ENCODE results near the gene CAMTA1. TPM values are rescaled to one million over a fixed set of nuclear protein-coding genes. Genes with fewer than 3 reads are reported as not detected.

CAMTA1 gene
- polyA plus RNA-seq, 1 of the 3 experiments (the other 2 are of a cell fraction) = 63.1 TPM

DNA sequence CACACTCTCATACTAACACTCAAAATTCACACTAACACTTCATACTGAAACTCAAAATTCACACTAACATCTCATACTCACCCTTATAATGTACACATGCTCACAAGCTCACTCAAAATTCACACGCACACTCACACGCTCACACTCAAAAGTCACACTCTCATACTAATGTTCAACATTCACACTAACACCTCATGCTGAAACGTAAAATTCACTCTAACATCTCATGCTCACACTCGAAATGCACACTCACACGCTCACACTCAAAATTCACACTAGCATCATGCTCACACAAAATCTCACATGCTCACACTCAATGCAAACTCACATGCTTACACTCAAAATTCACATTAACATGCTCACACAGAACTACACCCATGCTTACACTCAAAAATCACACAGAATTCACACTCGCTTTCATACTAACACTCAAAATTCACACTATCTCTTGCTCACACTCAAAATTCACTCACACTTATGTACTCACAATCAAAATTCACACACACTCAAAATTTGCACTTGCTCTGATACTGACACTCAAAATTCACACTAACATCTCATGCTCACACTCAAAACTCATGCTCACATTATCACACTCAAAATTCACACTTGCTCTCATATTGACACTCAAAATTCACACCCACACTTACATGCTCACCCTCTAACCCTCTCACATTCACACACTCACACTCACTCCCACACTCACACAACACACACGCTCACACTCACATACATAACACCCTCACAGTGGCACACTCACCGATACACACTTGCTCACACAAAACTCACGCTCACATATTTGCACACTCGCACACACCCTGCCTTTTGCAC is 721.4 kb downstream of the CAMTA1 start:
- H3K9me3 ChIP-seq = no peaks in the 10 kb centered on the region
- no peak overlapping the region for H2AFZ ChIP-seq (ENCODE audit: low read depth)
- H3K79me2 ChIP-seq (ENCODE audit: insufficient read depth) = no peaks in the 10 kb centered on the region
- no peak overlapping the region for H3K4me3 ChIP-seq (ENCODE audit: low read depth in 2 of 2, low read length in 1 of 2)
- ChIA-PET CTCF (interaction anchor here (1.2 kb wide), 1 partner anchor 33 kb away, joined by 4 read pairs; no protein-coding TSS in a partner anchor), POLR2A (no interaction called here)
- peaks cover 0 to 65% of the 10 kb centered on the region in 2 experiments; a peak in 1 of 4 replicates for H3K4me1 ChIP-seq (ENCODE audit: control insufficient read depth in 1 of 2, insufficient read depth in 2 of 2, low read depth in 1 of 2, low read length in 1 of 2)
- no peak overlapping the region for H3K4me2 ChIP-seq
- no peak for DNase-seq
- no peaks in the 10 kb centered on the region for H3K9me2 ChIP-seq
- TF ChIP-seq SMC3 (IDR thresholded peaks at IDR 0.05; ENCODE audit: low read depth, low read length) = no peak
- H3K27ac ChIP-seq (ENCODE audit: low read depth in 2 of 2, low read length in 1 of 2) = no peak overlapping the region
- H3F3A ChIP-seq (replicated peaks; ENCODE audit: insufficient read depth) = no peaks in the 10 kb centered on the region
- no peaks in the 10 kb centered on the region for H3K27me3 ChIP-seq (ENCODE audit: insufficient read depth)
- H3K36me3 ChIP-seq (replicated peaks in 1 of 2; ENCODE audit: control insufficient read depth in 1 of 2, insufficient read depth in 2 of 2, low read length in 1 of 2) = no peaks in the 10 kb centered on the region
- no peak overlapping the region for H3K9ac ChIP-seq
- WGBS (ENCODE audit: low lambda C conversion rate) = 72% methylated on average over 10 of the region's 10 CpGs
- H4K20me1 ChIP-seq (ENCODE audit: insufficient read depth) = no peaks in the 10 kb centered on the region

GRCh38 chr1:7507285-7508019 is 722.2 kb downstream of the CAMTA1 start:
- no peak for DNase-seq
- Histone ChIP-seq H2AFZ (ENCODE audit: low read depth) (no peak overlapping the region), H3K9me3 (no peaks in the 10 kb centered on the region), H3K4me2 (no peak overlapping the region), H3K4me1 (ENCODE audit: control insufficient read depth in 1 of 2, insufficient read depth in 2 of 2, low read depth in 1 of 2, low read length in 1 of 2) (peaks cover 0 to 72% of the 10 kb centered on the region in 2 experiments; a peak in 1 of 4 replicates), H3K27ac (ENCODE audit: low read depth in 2 of 2, low read length in 1 of 2) (no peak overlapping the region; a peak in 1 of 4 replicates), H3K9me2 (no peaks in the 10 kb centered on the region), H3K27me3 (ENCODE audit: insufficient read depth) (no peaks in the 10 kb centered on the region), H4K20me1 (ENCODE audit: insufficient read depth) (no peaks in the 10 kb centered on the region), H3K9ac (no peak overlapping the region), H3K36me3 (replicated peaks in 1 of 2; ENCODE audit: control insufficient read depth in 1 of 2, insufficient read depth in 2 of 2, low read length in 1 of 2) (no peaks in the 10 kb centered on the region), H3K4me3 (ENCODE audit: low read depth in 2 of 2, low read length in 1 of 2) (no peak overlapping the region), H3K79me2 (ENCODE audit: insufficient read depth) (no peaks in the 10 kb centered on the region), H3F3A (replicated peaks; ENCODE audit: insufficient read depth) (no peaks in the 10 kb centered on the region)
- WGBS (ENCODE audit: low lambda C conversion rate) = 75% methylated on average over 7 of the region's 21 CpGs
- TF ChIP-seq, protein P1, sequence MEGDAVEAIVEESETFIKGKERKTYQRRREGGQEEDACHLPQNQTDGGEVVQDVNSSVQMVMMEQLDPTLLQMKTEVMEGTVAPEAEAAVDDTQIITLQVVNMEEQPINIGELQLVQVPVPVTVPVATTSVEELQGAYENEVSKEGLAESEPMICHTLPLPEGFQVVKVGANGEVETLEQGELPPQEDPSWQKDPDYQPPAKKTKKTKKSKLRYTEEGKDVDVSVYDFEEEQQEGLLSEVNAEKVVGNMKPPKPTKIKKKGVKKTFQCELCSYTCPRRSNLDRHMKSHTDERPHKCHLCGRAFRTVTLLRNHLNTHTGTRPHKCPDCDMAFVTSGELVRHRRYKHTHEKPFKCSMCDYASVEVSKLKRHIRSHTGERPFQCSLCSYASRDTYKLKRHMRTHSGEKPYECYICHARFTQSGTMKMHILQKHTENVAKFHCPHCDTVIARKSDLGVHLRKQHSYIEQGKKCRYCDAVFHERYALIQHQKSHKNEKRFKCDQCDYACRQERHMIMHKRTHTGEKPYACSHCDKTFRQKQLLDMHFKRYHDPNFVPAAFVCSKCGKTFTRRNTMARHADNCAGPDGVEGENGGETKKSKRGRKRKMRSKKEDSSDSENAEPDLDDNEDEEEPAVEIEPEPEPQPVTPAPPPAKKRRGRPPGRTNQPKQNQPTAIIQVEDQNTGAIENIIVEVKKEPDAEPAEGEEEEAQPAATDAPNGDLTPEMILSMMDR (IDR thresholded peaks at IDR 0.05) = no peak
- TF ChIP-seq NRF1 (IDR thresholded peaks at IDR 0.05; ENCODE audit: low read depth, low read length) (no peak), MEF2A (IDR thresholded peaks at IDR 0.05; ENCODE audit: borderline replicate concordance, low read depth) (no peak), FOXM1 (IDR thresholded peaks at IDR 0.05; ENCODE audit: low read depth) (no peak), GATA2 (CRISPR knock-in tag; IDR thresholded peaks at IDR 0.05) (no peak), ELF1 (IDR thresholded peaks at IDR 0.05) (no peak), SMC3 (IDR thresholded peaks at IDR 0.05; ENCODE audit: low read depth, low read length) (no peak), YY1 (IDR thresholded peaks at IDR 0.05; ENCODE audit: low read depth) (no peak), RCOR1 (IDR thresholded peaks at IDR 0.05; ENCODE audit: low read length) (no peak), SIN3A (IDR thresholded peaks at IDR 0.05; ENCODE audit: borderline replicate concordance, low read depth, low read length) (no peak), POLR2AphosphoS5 (IDR thresholded peaks at IDR 0.05; ENCODE audit: low read depth, low read length) (no peak), JUND (IDR thresholded peaks at IDR 0.05) (no peak), ZBTB33 (IDR thresholded peaks at IDR 0.05; ENCODE audit: borderline replicate concordance, low read depth) (no peak), CHD2 (IDR thresholded peaks at IDR 0.05; ENCODE audit: low read length, partially characterized antibody) (no peak), EP300 (IDR thresholded peaks at IDR 0.05; ENCODE audit: borderline replicate concordance in 1 of 2, low read depth in 1 of 2, low read length in 1 of 2) (no peak)
- TF ChIP-seq, protein P2, sequence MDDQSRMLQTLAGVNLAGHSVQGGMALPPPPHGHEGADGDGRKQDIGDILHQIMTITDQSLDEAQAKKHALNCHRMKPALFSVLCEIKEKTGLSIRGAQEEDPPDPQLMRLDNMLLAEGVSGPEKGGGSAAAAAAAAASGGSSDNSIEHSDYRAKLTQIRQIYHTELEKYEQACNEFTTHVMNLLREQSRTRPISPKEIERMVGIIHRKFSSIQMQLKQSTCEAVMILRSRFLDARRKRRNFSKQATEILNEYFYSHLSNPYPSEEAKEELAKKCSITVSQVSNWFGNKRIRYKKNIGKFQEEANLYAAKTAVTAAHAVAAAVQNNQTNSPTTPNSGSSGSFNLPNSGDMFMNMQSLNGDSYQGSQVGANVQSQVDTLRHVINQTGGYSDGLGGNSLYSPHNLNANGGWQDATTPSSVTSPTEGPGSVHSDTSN (IDR thresholded peaks at IDR 0.05) = no peak
- TF ChIP-seq, protein P3, sequence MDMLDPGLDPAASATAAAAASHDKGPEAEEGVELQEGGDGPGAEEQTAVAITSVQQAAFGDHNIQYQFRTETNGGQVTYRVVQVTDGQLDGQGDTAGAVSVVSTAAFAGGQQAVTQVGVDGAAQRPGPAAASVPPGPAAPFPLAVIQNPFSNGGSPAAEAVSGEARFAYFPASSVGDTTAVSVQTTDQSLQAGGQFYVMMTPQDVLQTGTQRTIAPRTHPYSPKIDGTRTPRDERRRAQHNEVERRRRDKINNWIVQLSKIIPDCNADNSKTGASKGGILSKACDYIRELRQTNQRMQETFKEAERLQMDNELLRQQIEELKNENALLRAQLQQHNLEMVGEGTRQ (IDR thresholded peaks at IDR 0.05; ENCODE audit: borderline replicate concordance, low read depth, low read length) = no peak
- TF ChIP-seq, protein P4, sequence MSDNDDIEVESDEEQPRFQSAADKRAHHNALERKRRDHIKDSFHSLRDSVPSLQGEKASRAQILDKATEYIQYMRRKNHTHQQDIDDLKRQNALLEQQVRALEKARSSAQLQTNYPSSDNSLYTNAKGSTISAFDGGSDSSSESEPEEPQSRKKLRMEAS (IDR thresholded peaks at IDR 0.05; ENCODE audit: low read depth) = no peak
- ChIA-PET POLR2A (no interaction called here), CTCF (interaction anchor here (0.8 to 1.6 kb wide), 3 partner anchors 9 to 46 kb away, joined by 3 to 7 read pairs (median 3); no protein-coding TSS in a partner anchor)
